SJCRH30 (cell line): ENCODE measurements around the gene PADI3. TPM values are rescaled to one million over a fixed set of nuclear protein-coding genes. Genes with fewer than 3 reads are reported as not detected.
A peak's percentile ranks its signal among the peaks of the same experiment; 100 is the strongest.
"Not testable (repeated sequence)": the region's sequence is repeated elsewhere in the genome, so short reads cannot be mapped to it uniquely, and the experiment has no call there.

Experiments
- DNase-seq, 2 experiments: peaks; one replicate each; pipeline ENCODE4 v3.0.0-alpha.2; 2015 to 2020
- H3K27ac ChIP-seq: fragments of 250-450 bp; sonication (Bioruptor Pico); 2 replicates; pipeline ENCODE4 v1.5.1; 2020; ENCODE audit warnings: mild to moderate bottlenecking, moderate library complexity
- H3K27me3 ChIP-seq: fragments of 250-450 bp; sonication (Bioruptor Pico); 2 replicates; pipeline ENCODE4 v1.5.1; 2020; ENCODE audit warnings: mild to moderate bottlenecking, moderate library complexity
- H3K36me3 ChIP-seq: fragments of 250-450 bp; sonication (Bioruptor Pico); 2 replicates; pipeline ENCODE4 v1.5.1; 2020; ENCODE audit warnings: mild to moderate bottlenecking, moderate library complexity
- H3K4me1 ChIP-seq: fragments of 250-450 bp; sonication (Bioruptor Pico); 2 replicates; pipeline ENCODE4 v1.5.1; 2020; ENCODE audit warnings: mild to moderate bottlenecking, moderate library complexity
- H3K4me3 ChIP-seq: fragments of 250-450 bp; sonication (Bioruptor Pico); 2 replicates; pipeline ENCODE4 v1.5.1; 2020; ENCODE audit warnings: mild to moderate bottlenecking, moderate library complexity
- H3K9me3 ChIP-seq: fragments of 250-450 bp; sonication (Bioruptor Pico); replicated peaks from 2 replicates; pipeline ENCODE4 v1.5.1; 2020; ENCODE audit warnings: mild to moderate bottlenecking, moderate library complexity
- total RNA-seq: library from RNA; depleted of rRNA; stranded (reverse); fragments of >200 nt; shearing (Covaris generic); gene quantifications from 2 replicates; pipeline ENCODE4 v1.2.3, GENCODE V29; 2014

PADI3 gene
- total RNA-seq, 1 experiment from 2014 or later, result 6.1 TPM

GRCh38 chr1:17241780-17242074, 7.2 kb upstream of the PADI3 start:
- not testable (repeated sequence) for H3K4me3 ChIP-seq, H3K27me3 ChIP-seq, H3K27ac ChIP-seq, H3K36me3 ChIP-seq, DNase-seq, H3K9me3 ChIP-seq
- H3K4me1 ChIP-seq, result peaks cover 28% of the 10 kb centered on the region

- Histone ChIP-seq H3K4me3 (no peak overlapping the region), H3K9me3 (no peaks in the 10 kb centered on the region), H3K27ac (no peak overlapping the region), H3K36me3 (no peaks in the 10 kb centered on the region), H3K4me1 (peaks cover 25% of the 10 kb centered on the region), H3K27me3 (no peaks in the 10 kb centered on the region)
- DNase-seq, result no peak
These were observed 5.6 kb upstream of the PADI3 start for GRCh38 chr1:17243274-17243673.

DNA sequence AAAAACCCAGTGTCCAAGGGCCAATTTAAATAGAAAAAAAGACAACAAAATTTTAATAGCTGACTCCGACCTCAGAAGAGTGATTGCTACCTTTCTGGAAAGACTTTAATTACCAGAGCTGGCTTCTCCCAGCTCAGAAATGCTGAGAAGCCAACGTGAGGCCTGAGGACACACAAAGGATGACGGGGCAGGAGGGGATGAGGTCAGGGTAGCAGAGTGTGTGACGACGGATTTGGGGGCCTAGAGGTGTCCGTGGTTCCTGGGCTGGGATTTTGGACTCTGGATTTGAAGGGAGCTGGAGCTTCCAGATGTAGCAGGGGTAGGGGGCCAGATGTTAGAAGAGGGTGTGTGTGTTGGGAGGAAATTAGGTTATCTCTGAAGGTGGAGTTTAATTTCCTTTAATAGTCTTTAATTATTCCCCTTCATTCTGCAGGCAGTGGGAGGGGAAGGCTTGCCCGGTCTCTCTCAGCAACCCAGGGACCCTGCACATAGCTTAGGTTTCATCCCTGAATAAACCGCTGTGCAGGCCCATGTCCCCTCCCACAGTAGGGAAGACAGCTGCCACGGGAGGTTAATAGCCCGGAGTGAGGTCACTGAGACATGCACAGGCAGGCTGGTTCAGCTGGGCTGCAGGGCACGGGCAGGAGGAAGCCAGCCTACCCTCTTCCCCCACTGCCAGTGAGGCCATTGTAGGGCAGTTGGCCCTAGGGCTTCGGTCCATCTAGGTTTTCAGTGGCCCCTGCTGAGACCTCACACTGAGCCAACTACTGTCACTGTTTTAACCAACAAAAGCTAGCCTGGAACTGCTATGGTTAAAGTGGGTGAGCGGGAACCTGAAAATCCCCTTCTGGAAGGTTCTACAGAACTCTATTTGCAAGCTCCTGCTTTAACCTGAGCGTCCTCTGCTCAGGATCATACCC, 3.8 kb upstream of the PADI3 start:
- peak overlapping the region; percentile 72 for H3K27ac ChIP-seq
- DNase-seq, result peak; percentile 97 to 98
- no peak overlapping the region for H3K4me3 ChIP-seq
- no peaks in the 10 kb centered on the region for H3K9me3 ChIP-seq
- no peaks in the 10 kb centered on the region for H3K36me3 ChIP-seq
- peaks cover 25% of the 10 kb centered on the region for H3K4me1 ChIP-seq
- no peaks in the 10 kb centered on the region for H3K27me3 ChIP-seq

DNA sequence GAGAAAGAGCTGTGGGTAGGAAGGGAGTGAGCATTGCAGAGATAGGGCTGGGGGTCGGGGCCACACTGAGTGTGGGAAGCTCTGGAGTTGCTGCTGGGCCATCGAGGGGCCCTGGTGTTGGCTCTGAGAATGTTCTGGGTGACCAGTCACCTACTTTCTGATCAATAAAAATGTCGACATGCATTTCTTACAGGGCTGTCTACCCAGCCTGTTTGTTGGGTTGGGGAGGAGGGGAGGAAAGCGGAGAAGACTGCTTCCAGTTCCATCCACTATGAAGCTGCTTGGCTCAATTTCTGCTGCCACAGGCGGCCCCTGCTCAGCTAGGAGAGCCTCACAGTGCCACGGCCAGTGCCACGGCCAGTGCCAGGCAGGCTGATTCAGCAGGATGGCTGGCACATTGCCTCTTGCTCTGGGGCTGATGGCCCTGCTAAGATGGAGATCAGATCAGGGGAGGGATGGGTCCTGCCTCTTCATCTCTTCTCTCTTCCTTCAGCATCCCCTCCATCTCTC, 3.0 kb upstream of the PADI3 start:
- no peak for DNase-seq
- no peaks in the 10 kb centered on the region for H3K27me3 ChIP-seq
- peaks cover 28% of the 10 kb centered on the region for H3K4me1 ChIP-seq
- H3K4me3 ChIP-seq, result no peak overlapping the region
- H3K36me3 ChIP-seq, result no peaks in the 10 kb centered on the region
- H3K27ac ChIP-seq, result peak overlapping the region; percentile 72
- H3K9me3 ChIP-seq, result no peaks in the 10 kb centered on the region

GRCh38 chr1:17246971-17247370, 1.9 kb upstream of the PADI3 start:
- no peak overlapping the region for H3K27ac ChIP-seq
- H3K27me3 ChIP-seq, result no peaks in the 10 kb centered on the region
- peaks cover 36% of the 10 kb centered on the region for H3K4me1 ChIP-seq
- no peaks in the 10 kb centered on the region for H3K36me3 ChIP-seq
- no peak for DNase-seq
- H3K9me3 ChIP-seq, result no peaks in the 10 kb centered on the region
- no peak overlapping the region for H3K4me3 ChIP-seq

- no peaks in the 10 kb centered on the region for H3K9me3 ChIP-seq
- no peaks in the 10 kb centered on the region for H3K36me3 ChIP-seq
- DNase-seq, result no peak
- H3K27ac ChIP-seq, result no peak overlapping the region
- peaks cover 19% of the 10 kb centered on the region for H3K4me1 ChIP-seq
- H3K27me3 ChIP-seq, result no peaks in the 10 kb centered on the region
- no peak overlapping the region for H3K4me3 ChIP-seq
These were observed 1.7 kb downstream of the PADI3 start for GRCh38 chr1:17250601-17251000.

DNA sequence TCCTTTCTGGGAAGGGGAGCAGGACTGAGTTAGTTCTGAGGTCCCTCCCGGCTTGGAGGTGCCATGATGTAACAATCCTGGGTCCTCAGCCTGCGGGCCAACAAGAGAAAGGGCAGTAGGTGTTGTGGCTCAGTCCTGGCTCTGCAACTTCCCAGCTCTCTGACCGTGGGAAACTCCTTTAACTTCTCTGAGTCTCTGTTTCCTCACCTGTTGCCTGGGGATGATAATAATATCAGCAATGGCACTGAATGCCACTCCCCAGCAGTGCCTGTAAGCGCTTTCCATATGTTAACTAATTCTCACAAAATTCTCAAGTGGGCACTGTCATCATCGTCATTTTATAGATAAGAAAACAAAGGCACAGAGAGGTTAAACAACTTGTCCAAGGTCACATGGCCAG, 2.3 kb downstream of the PADI3 start:
- DNase-seq, result no peak
- H3K36me3 ChIP-seq, result no peaks in the 10 kb centered on the region
- H3K4me1 ChIP-seq, result peaks cover 13% of the 10 kb centered on the region; the same call in 1 of the 2 replicates
- no peak overlapping the region for H3K4me3 ChIP-seq
- H3K27me3 ChIP-seq, result no peaks in the 10 kb centered on the region
- H3K9me3 ChIP-seq, result no peaks in the 10 kb centered on the region
- no peak overlapping the region for H3K27ac ChIP-seq

- Histone ChIP-seq H3K9me3 (no peaks in the 10 kb centered on the region), H3K36me3 (no peaks in the 10 kb centered on the region), H3K4me3 (no peak overlapping the region), H3K27me3 (no peaks in the 10 kb centered on the region), H3K27ac (no peak overlapping the region), H3K4me1 (peaks cover 13% of the 10 kb centered on the region; the same call in 1 of the 2 replicates)
- DNase-seq, result no peak
These were observed 2.9 kb downstream of the PADI3 start for GRCh38 chr1:17251701-17252376.

GRCh38 chr1:17255336-17255735, 6.4 kb downstream of the PADI3 start:
- DNase-seq, result no peak
- H3K27ac ChIP-seq, result no peak overlapping the region
- H3K36me3 ChIP-seq, result no peaks in the 10 kb centered on the region
- H3K4me3 ChIP-seq, result no peak overlapping the region
- peaks cover 44% of the 10 kb centered on the region for H3K4me1 ChIP-seq
- no peaks in the 10 kb centered on the region for H3K9me3 ChIP-seq
- no peaks in the 10 kb centered on the region for H3K27me3 ChIP-seq

- no peaks in the 10 kb centered on the region for H3K36me3 ChIP-seq
- no peaks in the 10 kb centered on the region; the same call in 1 of the 2 replicates for H3K9me3 ChIP-seq
- H3K27ac ChIP-seq, result peak overlapping the region; percentile 80; the same call in 1 of the 2 replicates
- H3K27me3 ChIP-seq, result no peaks in the 10 kb centered on the region
- H3K4me3 ChIP-seq, result no peak overlapping the region
- H3K4me1 ChIP-seq, result peaks cover 32% of the 10 kb centered on the region
- no peak for DNase-seq
These were observed 9.3 kb downstream of the PADI3 start for GRCh38 chr1:17258116-17258757.

GRCh38 chr1:17258758-17259130, 9.8 kb downstream of the PADI3 start:
- Histone ChIP-seq H3K27ac (peak overlapping the region; percentile 80), H3K4me3 (peak overlapping the region; percentile 20), H3K4me1 (peaks cover 32% of the 10 kb centered on the region), H3K27me3 (no peaks in the 10 kb centered on the region), H3K9me3 (no peaks in the 10 kb centered on the region; the same call in 1 of the 2 replicates), H3K36me3 (no peaks in the 10 kb centered on the region)
- peak; percentile 66 to 76 for DNase-seq

- Histone ChIP-seq H3K36me3 (no peaks in the 10 kb centered on the region), H3K27ac (peak overlapping the region; percentile 80), H3K27me3 (no peaks in the 10 kb centered on the region), H3K9me3 (no peaks in the 10 kb centered on the region; the same call in 1 of the 2 replicates), H3K4me3 (peak overlapping the region; percentile 20), H3K4me1 (peaks cover 32% of the 10 kb centered on the region)
- peak; percentile 96 for DNase-seq
These were observed 10.5 kb downstream of the PADI3 start for GRCh38 chr1:17259233-17259873.

GRCh38 chr1:17260264-17260663, 11.4 kb downstream of the PADI3 start:
- Histone ChIP-seq H3K27ac (peak overlapping the region; percentile 80), H3K27me3 (no peaks in the 10 kb centered on the region), H3K4me3 (peak overlapping the region; percentile 20; the same call in 1 of the 2 replicates), H3K36me3 (no peaks in the 10 kb centered on the region), H3K9me3 (no peaks in the 10 kb centered on the region; the same call in 1 of the 2 replicates), H3K4me1 (peaks cover 32% of the 10 kb centered on the region)
- DNase-seq, result no peak

GRCh38 chr1:17260738-17261137, 11.8 kb downstream of the PADI3 start:
- H3K9me3 ChIP-seq, result no peaks in the 10 kb centered on the region; the same call in 1 of the 2 replicates
- H3K27ac ChIP-seq, result no peak overlapping the region; the same call in 1 of the 2 replicates
- H3K4me1 ChIP-seq, result peaks cover 32% of the 10 kb centered on the region
- no peak overlapping the region for H3K4me3 ChIP-seq
- DNase-seq, result no peak
- H3K27me3 ChIP-seq, result no peaks in the 10 kb centered on the region
- no peaks in the 10 kb centered on the region for H3K36me3 ChIP-seq
